HG02588 (cell line): Measurements from ENCODE around the gene KCNQ1.

Source experiments
- ATAC-seq: cut with Tn5 transposase; IDR thresholded peaks from one replicate; pipeline ENCODE4 v1.9.1; 2021; ENCODE audit warnings: mild to moderate bottlenecking, moderate library complexity; ENCODE audit not compliant: unreplicated experiment

Gene KCNQ1

DNA sequence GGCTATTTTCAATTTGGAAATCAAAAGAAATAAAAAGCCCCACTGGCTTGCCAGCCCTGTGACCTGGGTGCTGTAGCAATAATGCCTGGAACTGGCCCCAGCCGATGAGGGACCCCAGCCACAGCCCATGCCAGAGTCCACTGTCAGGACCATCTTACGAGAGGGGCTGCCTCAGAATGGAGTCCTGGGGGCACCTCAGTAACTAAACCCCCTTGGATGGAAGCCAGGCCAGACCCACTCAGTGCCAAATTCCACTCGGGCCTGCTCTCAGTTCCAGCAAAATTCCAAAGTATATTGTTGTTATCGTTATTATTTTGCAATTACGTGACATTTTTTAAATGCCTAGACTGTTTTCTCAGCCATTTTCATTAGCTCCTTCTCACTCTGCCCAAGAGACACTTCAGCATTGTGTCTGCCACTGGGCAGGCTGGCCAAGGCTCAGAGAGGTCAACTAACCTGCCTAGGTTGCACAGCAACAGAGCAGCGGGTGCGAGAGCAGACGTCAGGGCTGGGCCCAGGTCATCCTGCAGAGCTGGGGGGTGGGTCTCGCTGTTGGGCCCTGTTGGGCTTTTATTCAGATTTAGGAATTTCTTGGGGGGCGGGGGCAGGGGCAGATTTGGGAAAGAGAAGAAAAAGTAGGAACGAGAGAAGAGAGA, 421.2 kb downstream of the KCNQ1 start:
- ATAC-seq, result no peak

DNA sequence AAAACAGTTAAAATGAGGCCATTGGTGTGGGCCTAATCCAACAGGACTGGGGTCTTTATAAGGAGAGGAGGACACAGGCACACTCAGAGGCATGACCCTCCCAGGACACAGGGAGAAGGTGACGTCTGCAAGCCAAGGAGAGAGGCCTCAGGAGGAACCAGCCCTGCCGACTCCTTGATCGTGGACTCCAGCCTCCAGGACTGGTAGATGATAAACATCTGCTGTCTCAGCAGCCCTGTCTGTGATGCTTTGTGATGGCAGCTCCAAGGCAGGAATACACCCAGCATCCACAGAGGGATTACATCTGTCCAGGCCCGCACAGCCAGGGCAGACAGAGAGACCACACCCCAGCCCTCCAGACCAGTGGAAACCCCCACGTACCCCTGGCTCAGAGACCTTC, 422.3 kb downstream of the KCNQ1 start:
- no peak for ATAC-seq

DNA sequence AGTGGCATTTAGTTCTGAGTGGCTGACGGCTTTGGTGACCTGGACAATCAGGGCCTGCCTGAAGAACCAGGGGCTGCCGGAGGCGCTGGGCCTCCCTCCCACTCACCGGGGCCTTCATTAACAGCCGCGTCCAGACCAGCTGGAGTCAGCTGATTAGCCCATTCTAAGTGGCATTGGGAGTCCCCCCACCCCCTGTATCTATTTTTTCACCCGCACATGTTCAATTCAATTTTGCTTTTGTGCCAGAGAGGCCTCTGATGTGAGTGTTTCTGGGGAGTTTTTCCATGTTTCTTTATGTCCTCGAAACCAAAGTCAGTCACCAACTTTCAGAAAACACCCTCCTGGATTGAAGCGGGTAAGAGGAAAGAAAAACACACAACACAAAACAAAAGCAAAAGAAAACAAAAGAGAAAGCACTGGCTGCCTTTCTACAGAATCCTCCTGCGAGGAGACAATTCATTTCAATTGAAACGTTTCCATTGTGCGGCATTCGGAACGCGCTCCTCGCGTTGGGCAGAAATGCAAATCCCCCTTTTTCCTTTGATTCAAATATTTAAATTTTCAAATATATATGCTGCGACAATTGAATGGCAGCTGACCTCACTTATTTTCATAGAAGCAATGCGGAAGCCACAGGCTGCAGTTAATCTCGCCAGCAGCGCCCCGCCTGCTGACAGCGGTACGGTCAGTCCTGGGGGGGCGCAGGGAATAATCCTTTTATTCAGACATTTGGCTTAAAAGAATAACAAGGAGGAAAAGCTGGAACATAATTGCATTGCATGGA, 423.1 kb downstream of the KCNQ1 start:
- ATAC-seq, result no peak

DNA sequence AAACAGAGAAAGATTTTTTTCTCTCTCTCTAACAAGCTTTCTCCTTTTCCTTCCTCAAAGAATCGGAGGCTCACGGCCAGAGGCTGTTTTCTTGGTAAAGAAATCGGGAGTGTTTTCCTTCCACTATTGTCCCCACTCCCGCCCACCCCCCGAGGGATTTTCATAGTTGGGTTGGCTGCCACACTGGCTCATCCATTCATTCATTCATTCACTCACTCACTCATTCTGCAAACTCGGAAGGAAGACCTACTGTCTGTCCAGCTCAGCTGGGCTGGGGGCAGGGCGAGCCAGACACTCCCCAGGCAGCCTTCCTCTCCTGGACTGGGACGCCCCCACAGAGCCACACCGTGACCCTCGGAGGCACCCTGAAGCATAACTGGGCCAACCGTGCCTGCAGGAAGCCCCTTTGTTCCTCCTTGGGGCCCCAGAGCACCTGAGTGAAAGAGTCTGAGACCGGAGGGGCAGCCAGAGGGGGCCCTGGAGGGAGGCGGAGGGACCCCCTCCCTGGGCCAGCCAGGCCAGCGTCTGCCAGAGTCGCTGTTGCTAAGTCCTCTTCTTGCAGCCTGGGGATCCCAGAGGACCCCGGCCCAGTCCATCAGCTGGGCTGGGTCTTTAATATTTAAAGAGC, 423.8 kb downstream of the KCNQ1 start:
- no peak for ATAC-seq

DNA sequence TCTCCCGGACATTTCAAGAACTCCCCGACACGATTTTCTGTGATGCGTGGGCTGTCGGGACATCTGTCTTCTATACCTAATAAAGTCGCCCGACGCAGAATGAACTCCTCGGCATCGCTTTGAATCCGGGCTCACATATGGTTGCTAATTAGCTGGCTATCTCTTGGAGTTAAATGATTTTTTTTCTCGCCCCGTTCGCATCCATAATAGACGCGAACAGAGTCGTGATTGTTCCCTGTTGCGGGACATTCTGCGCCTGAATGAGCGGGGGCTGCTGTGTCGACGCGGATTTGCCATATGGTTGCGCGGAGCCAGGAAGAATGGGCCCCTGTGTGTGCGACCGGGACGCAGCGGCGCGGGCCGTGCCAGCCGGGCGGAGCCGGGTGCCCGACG, 424.3 kb downstream of the KCNQ1 start:
- no peak for ATAC-seq

DNA sequence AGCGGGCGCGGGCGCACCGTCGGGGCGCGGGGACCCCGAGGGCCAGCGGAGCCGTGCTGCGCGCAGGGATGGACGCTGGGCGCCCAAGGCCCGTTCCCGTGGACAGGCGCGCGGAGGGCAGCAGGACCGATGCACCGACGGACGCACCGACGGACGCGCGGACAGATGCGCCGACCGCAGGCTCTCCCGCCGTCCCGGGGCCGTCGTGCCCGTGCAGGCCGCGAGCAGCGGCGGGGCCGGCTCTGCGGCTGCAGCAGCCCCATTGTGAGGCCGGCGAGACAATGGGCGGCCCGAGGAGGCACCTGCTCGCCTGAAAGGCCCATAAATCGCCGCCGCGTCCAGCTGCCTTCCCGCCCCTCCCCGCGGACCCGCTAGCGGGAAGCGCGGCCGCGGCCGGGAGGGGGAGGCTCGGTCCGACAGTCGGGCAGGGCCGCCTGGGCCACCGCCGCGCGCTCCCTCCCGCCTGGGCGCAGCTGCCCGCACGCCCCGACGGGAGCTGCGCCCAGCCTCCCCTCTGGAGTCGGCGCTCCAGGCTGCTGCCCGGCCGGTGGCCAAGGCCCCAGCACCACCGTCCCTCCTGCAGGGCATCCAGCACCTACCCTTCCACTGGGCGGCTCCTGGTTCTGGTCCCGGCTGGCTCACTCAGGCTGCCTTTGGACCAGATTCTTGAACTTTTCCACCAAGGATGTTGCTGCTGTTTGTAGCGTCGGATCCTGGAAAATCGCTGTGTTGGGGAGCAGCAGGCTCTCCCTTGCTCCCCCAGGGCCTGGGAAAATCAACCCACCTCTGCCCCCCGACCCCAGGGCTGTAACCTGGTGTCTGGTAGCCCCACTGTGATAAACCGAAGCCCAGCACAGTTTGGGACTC, 425.0 kb downstream of the KCNQ1 start:
- ATAC-seq, result no peak

DNA sequence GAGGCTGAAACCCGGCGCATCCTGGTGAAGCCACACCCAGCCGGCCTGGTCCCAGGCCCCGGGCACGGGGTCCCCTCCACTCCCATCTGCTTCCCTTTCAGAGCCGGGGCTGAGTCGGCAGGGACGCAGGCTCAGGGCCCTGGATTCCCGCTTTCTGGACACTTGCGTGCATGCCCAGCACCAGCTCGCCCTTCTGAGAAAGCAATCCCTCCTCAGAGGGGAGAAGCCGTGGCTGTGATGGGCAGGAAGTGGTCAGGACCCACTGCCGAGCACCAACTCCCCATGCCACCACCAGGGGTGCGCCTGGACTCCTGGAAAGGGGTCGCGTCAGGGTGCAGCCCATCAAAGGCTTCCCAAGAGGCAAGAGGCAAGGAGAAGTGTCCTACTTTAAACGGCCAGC, 425.7 kb downstream of the KCNQ1 start:
- ATAC-seq, result no peak

DNA sequence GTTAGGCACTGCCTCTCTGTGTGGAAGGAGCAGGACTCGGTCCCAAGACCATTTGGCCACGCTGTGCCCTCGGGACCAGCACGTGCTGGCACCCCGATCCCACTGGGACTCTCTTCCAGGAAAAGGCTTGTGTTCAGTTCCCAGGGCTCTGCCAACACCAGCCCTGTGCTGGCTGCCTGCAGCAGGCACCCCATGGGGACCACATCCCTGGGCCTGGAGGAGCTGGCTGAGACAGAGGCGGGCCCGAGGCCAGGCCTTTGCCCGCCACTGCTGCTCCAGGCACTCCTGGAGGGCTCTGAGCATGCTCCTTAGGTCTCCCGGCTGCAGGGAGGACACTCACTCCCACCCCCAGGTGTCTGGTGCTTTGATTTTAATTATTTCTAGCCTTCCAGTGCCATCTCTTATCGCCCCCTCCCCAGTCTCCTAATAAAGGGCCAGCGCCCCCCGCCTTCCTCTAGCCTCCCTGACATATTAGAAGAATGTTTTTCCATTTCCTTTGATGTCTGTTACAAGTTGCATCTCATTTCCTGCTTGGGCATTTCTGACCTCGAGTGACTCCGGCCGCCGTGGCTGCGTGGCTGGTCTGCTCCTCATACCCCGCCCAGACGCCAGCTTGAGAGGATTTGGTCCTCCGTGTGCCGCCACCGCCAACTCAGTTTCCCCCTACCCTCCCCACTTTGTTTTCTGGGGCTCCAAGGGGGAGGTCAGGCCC, 426.3 kb downstream of the KCNQ1 start:
- ATAC-seq, result no peak

DNA sequence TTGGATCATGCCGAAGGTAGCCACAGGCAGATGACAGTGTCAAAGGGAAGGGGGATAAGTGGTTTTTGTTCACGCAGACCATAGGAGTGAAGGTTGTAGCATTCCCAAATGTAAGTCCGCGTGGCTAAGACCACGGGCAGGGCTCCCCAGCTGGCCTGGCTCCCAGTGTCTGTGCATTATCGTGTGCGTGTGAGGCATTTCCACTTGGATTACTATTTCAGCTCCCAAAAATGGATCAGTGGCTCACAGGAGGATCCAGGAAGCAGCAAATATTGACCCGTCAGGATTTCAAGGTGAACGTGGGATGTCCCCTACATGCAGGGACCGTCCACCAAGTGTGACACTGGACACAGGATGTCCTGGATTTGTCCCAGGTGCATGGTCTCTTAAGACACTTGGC, 430.2 kb downstream of the KCNQ1 start:
- no peak for ATAC-seq

DNA sequence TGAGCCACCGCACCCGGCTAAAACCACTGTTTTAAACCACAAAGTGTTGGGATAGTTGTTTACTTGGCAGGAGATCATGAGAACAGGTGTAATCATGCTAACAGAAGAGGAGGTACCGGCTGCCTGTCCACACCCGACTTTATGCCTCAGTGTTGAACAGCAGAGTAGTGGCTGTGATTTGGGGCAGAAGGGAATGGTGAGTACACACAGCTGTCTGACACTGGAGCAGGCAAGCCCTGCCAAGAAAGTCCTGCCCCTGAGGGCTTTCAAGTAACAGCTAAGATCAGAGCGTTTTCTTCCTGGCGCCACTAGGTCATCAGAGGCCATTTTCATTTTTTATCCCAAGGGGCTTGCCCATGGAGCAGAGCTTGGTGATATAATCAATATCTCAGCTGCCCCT, 432.7 kb downstream of the KCNQ1 start:
- ATAC-seq, result no peak

DNA sequence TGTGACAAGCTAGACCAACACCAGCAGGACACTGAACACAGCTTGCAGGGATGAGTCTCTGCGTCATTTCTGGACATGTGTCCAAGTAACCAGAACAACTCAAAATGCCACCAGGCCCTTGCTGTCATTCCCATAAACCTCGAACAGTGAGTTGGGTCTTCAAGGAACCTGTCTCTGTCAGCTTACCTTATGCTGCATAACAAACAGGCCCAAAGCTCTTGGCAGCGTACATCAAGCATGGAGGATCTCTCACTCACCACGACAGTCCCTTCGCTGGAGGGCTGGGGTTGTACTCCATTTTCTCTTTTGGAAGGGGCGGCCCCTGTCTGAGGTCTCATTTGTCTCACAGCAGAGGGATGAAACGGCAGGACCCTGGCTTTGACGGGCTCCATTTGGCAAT, 434.0 kb downstream of the KCNQ1 start:
- ATAC-seq, result no peak

DNA sequence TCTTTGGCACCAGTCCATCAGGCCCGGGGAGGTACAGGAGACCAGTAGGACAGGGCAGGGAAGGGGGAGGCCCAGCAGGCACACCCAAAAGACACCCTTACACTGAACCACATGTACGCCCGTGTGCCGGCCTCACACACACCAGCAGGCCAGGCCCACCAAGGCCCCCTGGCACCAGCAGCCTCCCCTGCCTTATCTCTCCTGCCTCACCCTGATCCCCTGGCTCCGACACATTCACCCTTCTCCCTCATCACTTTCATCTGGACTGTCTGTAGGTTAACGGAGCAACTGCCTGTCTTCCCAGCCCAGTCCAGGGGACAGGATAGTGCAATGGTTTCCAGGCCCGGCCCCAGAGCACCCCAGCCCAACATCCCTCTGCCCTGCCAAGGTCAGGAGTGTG, 435.8 kb downstream of the KCNQ1 start:
- ATAC-seq, result no peak

DNA sequence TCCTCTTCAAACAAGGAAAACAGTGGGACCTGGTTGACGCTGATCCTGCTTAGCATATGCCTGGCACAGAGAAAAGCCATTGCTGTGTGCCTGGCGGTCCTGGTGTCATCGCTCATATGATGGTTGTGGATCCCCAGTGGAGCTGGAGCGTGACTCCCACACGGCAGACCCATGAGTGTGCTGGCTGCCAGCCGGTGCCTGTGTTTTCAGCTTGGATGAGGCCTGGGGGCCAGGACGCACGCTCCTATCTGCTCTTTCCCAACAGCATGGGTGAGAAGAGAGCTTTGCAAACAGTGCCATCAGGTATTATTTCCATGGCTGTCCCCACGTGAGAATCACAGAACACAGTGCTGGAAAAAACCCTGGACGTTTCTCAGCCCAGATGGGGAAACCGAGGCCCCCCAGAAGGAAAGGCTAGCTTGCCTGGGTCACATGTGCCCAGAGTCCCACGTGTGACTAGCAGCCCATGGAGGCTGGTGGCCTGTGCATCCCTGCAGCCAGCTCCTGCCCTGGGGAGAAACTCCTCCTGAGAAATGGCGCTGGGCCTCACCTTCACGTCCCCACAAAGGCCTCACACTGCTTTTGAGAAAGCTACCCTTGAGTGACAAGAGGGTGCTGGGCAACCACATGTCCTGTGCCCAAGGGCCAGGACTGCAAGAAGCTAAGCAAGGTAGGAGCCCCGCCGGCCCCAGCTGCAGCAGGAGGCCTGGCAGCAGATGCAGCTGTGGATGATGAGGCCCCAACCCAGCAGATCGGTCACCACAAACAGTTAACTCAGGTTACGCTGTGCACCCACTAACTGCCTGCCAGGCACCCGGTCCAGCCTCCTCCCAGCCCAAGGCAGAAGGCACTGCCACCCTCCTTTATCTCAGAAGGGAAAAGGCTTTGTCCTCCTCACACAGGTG, 436.5 kb downstream of the KCNQ1 start:
- no peak for ATAC-seq

DNA sequence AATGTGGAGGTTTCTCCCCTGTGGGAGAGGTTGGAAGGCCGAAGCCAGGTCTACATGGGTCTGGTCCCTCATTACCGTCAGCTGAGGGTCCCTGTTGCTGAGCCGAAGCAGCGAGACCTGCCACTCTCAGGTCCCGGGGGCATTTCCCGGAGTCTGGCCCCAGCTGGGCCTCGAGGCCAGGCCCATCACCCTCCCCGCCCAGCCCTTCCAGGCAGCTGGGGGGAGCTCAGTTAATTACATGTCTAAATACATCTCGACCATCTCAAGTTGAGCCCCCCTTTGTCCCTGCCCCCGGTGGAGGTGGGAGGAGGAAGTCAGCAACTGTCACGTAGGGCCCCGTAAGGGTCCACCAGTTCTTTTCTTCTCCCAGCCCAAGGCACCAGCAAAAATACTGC, 437.2 kb downstream of the KCNQ1 start:
- no peak for ATAC-seq

DNA sequence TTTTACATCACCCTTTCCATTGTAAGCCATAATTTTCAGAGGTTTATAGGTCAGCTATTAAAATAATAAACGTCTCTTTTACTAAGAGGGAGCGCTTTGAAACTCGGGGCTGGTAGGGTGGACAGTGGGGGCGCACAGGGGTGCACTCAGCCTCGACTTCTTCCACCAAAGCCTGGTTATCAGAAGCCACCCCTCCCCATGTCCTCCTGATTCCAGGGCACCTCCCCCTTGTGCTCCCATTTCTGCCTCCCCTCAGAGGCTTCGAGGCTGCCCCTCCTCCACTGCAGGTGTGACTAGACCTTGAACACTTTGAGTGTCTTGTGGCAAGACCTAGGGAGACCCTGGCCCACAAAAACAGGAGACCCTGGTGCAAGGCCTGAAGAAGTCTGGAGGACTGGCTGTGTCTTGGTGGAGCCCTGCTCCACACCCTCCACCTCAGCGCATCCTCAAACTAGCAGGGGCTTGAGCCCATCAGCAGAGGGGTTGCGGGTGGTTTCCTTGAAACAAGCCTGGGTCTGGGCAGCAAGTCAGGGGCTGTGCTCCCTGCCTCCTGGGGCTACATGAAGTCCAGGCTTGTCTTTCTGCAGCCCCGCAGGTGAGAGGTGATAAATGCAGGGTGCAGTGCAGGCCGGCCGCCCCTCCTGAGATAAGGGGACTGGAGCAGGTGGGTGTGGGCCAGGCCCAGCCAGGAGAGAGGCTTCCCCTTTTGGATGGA, 437.7 kb downstream of the KCNQ1 start:
- no peak for ATAC-seq

DNA sequence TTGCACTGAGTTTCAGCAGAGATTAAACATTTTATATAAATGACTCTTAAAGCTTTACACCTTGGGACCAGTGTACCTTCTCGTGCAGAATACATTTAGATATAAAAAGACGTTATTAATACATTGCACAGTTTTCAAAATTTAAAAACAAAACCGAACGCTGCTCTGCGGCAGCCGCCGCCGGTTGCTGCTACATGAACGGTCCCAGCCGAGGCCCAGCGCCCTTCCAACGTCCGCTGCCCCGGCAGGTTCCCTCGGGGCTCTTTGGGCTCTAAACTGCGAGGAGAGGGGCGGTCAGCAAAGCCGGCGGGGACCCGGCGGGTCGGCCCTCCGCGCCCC, 438.8 kb downstream of the KCNQ1 start:
- ATAC-seq, result no peak

DNA sequence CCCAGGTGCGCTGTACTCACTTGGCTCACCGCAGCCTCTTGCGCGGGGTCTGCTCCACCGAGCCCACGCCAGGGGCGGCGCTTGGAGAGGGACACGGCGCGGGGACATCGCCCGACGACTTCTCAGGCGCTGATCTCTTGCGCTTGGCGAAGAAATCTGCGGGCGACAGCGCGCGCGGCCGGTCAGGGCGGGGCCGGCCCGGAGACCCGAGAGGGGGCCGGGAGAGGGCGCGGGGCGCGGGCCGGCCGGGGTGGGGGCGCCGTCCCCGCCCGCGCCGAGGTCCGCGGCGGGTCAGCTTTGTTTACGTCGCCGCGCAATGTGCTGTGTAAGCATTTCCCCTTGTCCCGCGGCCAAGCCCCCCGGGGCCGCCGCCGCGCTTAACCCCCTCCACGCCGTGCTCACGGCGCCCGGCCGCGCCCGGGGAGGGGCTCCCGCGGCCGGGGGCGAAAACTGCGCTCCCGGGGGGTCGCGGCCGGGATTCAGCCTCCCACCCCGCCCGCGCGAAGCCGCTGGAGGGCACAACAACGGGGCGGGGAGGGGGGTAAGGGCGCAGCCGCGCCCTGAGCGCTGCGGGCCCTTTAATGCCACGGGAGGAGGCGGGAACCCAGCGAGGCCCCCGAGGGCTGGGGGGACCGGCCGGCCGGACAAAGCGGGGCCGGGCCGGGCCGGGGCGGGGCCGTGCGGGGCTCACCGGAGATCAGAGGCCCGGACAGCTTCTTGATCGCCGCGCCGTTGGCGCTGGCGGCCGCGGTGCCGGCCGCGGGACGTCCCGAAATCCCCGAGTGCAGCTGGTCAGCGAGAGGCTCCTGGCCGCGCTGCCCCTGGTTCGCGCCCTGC, 439.4 kb downstream of the KCNQ1 start:
- no peak for ATAC-seq

DNA sequence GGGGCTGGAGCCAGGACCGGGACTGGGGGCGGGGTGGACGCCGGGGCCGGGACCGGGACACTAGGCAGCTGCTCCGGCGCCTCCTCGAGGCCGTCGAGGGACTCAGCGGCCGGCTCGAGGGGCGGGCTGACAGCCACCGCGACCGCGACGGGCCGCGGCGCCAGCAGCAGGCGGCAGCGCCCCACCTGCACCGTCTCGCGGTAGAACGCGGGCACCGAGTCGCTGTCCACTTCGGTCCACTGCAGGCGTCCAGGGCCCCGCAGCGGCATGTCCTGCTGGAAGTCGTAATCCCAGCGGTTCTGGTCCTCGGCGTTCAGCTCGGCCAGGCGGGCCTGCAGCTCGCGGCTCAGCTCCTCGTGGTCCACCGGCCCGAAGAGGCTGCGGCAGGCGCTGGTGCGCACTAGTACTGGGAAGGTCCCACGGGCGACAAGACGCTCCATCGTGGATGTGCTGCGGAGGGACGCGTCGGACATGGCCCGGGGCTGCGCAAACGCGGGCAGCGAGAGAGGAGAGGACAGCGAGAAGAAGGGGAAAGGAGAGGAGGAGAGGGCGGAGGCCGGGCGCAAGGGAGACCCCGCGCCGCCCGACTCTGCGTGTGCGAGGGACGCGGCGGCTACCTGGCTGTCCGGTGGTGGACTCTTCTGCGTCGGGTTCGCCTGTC, 440.3 kb downstream of the KCNQ1 start:
- no peak for ATAC-seq
